KOPT-K1 (cell line): ENCODE data around the gene MBD5.

Experiments used
- H3K27ac ChIP-seq: fragments of 200-600 bp; sonication (generic); 2 replicates; pipeline ENCODE4 v1.5.1; 2016; ENCODE audit warnings: antibody characterized with exemption, mild to moderate bottlenecking, low read depth, low read length; ENCODE audit not compliant: poor library complexity, severe bottlenecking
- H3K36me3 ChIP-seq: fragments of 200-600 bp; sonication (generic); 2 replicates; pipeline ENCODE4 v1.5.1; 2017; ENCODE audit warnings: antibody characterized with exemption, mild to moderate bottlenecking, low read length, moderate library complexity; ENCODE audit not compliant: insufficient read depth
- H3K9me3 ChIP-seq: fragments of 200-600 bp; sonication (generic); 2 replicates; pipeline ENCODE4 v1.5.1; 2017; ENCODE audit warnings: antibody characterized with exemption, low read length, mild to moderate bottlenecking; ENCODE audit not compliant: insufficient read depth, poor library complexity, severe bottlenecking

The MBD5 gene

GRCh38 chr2:148447877-148448276, 427.0 kb downstream of the MBD5 start:
- Histone ChIP-seq H3K27ac (no peak overlapping the region), H3K36me3 (no peaks in the 10 kb centered on the region), H3K9me3 (no peaks in the 10 kb centered on the region)

DNA sequence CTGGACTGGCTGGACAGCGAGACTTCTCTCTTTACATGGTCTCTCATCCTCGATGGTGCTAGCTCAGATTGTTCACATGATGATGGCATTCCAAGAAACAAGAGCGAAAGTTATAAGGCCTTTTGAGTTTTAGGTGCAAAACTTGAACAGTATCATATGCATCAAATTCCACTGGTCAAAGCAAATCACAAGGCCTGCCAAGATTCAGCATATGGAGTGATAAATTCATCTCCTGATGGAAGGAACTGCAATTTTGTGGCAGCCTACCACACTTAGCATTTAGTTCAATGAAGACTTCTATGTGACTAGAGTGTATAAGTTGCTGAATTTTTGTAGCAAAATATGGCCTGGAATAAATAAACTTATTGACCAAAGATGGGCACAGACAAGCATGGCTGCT, 429.6 kb downstream of the MBD5 start:
- Histone ChIP-seq H3K36me3 (no peaks in the 10 kb centered on the region), H3K27ac (no peak overlapping the region), H3K9me3 (no peaks in the 10 kb centered on the region)

DNA sequence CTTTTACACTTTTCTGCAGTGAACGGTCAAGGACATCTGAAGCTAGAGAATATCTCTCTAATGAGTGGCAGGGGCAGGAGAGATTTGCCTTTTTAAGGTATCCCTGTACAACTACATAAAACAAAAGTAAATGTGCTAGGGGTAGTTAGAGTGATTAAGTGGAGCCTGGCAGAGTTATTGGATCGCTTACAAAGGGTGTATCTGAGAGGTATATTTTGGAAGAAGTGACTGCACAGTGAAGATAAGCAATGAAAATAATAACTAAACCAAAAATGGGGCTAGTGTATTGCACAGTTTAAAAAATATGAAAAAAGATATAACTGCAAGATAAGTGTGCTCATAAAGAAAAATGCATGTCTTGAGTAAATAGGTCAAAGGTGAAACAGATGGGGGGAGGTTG, 430.2 kb downstream of the MBD5 start:
- no peak overlapping the region for H3K27ac ChIP-seq
- H3K9me3 ChIP-seq, result no peaks in the 10 kb centered on the region
- H3K36me3 ChIP-seq, result no peaks in the 10 kb centered on the region

- no peaks in the 10 kb centered on the region for H3K36me3 ChIP-seq
- H3K9me3 ChIP-seq, result no peaks in the 10 kb centered on the region
- H3K27ac ChIP-seq, result no peak overlapping the region
These were observed 434.9 kb downstream of the MBD5 start for GRCh38 chr2:148455791-148456190.

DNA sequence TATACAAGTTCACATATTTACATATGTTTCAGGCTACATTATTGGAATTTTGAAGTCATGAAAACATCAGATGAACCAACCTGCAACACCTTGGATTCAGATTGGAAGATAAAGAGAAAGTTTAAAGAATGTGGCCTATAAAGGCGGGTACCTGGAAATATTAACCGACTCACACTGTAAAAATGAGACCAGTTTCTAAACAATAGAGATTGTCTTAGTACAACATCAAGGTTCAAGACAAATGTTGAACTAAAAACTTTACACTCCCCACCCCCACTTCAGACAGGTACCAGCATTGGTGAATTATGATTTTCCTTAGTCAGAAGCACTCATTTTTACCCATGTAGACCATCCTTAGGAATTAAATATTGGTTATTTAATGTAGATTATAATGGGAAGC, 437.3 kb downstream of the MBD5 start:
- Histone ChIP-seq H3K27ac (no peak overlapping the region), H3K9me3 (no peaks in the 10 kb centered on the region), H3K36me3 (no peaks in the 10 kb centered on the region)

GRCh38 chr2:148459377-148459778, 438.5 kb downstream of the MBD5 start:
- Histone ChIP-seq H3K36me3 (no peaks in the 10 kb centered on the region), H3K9me3 (no peaks in the 10 kb centered on the region), H3K27ac (no peak overlapping the region)

DNA sequence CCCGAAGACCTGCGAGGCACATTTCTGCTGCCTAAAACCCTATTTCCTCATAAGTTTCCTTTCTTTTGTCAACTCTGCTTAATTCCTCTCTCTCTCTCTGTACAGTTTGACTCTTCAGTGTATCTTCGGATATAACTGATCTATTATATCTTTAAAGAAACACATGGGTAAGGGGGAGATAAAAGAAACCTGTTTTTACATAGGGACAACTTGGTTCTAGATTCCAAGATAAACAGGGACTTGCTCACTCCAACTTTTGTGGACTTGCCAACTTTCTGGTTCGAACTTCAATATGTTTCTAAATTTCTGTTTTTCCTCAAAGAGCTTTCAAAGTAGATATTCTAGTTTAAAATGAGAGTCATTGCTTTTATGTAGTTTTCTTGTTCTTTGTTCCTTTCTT, 441.0 kb downstream of the MBD5 start:
- H3K27ac ChIP-seq, result no peak overlapping the region
- no peaks in the 10 kb centered on the region for H3K36me3 ChIP-seq
- no peaks in the 10 kb centered on the region for H3K9me3 ChIP-seq

DNA sequence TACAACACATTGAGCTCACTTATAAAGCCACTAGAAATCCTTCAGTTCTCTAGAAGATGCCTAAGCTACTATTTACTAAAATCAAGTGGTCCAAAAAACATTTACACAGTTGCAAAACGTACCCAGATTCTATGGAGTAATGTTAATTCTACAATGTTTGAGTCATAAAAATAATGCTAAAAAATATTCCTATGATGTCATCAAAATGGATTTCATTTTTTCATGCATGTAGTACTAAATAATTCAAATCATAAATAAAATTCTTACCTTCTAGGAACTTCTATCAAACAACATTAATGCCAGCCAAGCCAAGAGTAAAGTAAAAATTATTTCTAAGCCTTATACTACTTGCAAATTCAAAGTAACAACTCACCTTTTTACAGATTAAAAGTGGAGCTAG, 454.7 kb downstream of the MBD5 start:
- Histone ChIP-seq H3K27ac (no peak overlapping the region), H3K36me3 (no peaks in the 10 kb centered on the region), H3K9me3 (no peaks in the 10 kb centered on the region)

DNA sequence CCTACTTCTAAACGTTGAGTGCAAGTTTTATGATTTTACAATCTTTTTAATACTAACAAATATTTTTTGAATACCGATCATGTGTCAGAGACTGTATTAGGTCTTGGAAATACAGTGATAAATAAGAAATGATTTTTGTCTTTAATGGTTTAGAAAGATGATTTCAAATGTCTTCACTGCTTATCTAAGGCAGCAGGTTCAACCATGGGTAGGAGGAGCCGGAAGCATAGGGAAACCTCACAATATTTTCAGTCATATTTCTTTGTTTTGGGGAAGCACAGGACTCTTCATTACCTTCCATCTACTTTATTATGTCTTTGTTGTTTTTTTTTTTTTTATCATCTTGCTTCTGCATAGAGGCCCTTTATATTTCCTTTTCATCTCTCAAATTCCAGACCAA, 458.5 kb downstream of the MBD5 start:
- H3K27ac ChIP-seq, result no peak overlapping the region
- H3K9me3 ChIP-seq, result no peaks in the 10 kb centered on the region
- no peaks in the 10 kb centered on the region for H3K36me3 ChIP-seq

GRCh38 chr2:148483665-148484064, 462.8 kb downstream of the MBD5 start:
- H3K9me3 ChIP-seq, result no peaks in the 10 kb centered on the region
- no peak overlapping the region for H3K27ac ChIP-seq
- H3K36me3 ChIP-seq, result no peaks in the 10 kb centered on the region

- H3K27ac ChIP-seq, result no peak overlapping the region
- no peaks in the 10 kb centered on the region for H3K36me3 ChIP-seq
- H3K9me3 ChIP-seq, result no peaks in the 10 kb centered on the region
These were observed 463.2 kb downstream of the MBD5 start for GRCh38 chr2:148484066-148484465.

GRCh38 chr2:148486655-148487054, 465.8 kb downstream of the MBD5 start:
- H3K9me3 ChIP-seq, result no peaks in the 10 kb centered on the region
- H3K36me3 ChIP-seq, result no peaks in the 10 kb centered on the region
- no peak overlapping the region for H3K27ac ChIP-seq

DNA sequence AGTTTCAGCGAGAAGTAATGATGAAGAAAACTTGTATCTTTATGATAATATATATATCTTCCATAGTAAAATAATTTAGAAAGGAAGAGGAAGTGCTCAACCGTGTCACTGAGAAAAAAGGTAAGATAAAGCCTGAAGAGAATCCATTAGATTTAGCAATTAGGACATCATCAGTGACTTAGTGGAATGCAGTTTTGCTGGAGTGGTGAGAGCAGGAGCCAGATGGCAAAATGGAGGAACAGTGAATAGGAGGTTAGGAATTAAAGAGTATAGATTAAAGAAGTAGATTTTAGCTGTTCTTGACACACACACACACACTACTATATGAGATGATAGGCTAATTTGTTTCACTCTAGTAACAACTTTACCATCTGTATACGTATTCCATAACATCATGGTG, 466.5 kb downstream of the MBD5 start:
- Histone ChIP-seq H3K9me3 (no peaks in the 10 kb centered on the region), H3K36me3 (no peaks in the 10 kb centered on the region), H3K27ac (no peak overlapping the region)

GRCh38 chr2:148490840-148491439, 470.0 kb downstream of the MBD5 start:
- Histone ChIP-seq H3K27ac (no peak overlapping the region), H3K9me3 (no peaks in the 10 kb centered on the region), H3K36me3 (no peaks in the 10 kb centered on the region)

DNA sequence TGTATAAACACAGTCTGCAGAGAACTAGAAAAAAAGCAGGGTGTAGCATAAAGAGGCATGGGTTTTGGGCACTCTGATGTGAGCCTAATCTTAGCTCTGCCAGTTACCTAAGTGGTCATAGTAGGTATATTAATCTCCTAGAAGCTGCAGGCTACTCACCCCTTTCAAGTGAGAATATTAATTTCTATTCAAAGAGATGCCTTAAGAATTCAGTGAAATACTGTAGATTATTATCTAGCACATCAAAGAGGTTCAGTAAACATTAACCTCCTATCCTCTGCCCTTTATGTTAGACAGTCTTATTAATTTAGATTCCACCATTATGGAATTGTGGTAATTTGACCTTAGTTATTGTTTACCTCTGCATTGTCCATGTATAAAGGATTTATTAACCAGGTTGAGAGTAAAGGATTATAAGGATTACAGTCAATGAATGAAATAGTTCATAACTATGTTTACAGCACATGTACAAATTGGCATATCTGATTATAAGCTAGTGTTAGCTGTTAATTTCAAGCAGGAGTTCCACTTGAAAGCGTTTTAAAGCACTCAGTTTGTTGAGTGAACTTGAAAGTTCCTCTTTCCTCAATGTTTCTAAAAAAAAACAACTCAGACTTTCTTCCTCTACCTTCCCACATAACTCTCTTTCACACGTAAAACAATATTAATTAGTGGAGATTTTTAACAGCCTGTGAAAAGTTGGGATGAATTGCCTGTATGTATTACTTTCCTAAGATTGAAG, 473.1 kb downstream of the MBD5 start:
- H3K36me3 ChIP-seq, result no peaks in the 10 kb centered on the region
- no peak overlapping the region for H3K27ac ChIP-seq
- no peaks in the 10 kb centered on the region for H3K9me3 ChIP-seq

DNA sequence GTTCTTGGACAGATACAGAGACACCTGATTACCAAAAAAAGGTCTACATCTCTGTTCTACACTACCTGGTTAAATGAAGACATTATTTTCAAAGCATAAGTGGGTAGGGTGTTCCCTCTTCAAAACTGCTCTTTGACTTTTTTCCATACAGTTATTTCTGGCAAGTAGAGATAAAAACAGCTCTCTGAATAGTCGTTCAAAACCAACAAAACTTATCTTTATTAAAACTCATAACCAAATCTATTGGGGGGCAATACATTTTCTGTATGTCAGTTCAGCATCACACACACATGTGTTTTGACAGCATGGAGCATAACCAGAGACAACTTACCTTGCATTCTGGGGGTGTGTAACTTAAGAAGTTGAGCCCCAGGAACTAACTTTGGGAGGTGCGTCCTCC, 474.7 kb downstream of the MBD5 start:
- Histone ChIP-seq H3K27ac (no peak overlapping the region), H3K9me3 (no peaks in the 10 kb centered on the region)

More for the DNA sequence above, 474.7 kb downstream of the MBD5 start:
- no peaks in the 10 kb centered on the region for H3K36me3 ChIP-seq
